GM12801 (cell line): ENCODE results near the gene TAF7.

Experiments used
- TF ChIP-seq, protein P1 (sequence below): IDR thresholded peaks from one replicate; pipeline ENCODE4 v1.5.1; 2011; ENCODE audit warnings: control low read depth; ENCODE audit not compliant: insufficient read length; ENCODE audit errors: extremely low read depth

The TAF7 gene

DNA sequence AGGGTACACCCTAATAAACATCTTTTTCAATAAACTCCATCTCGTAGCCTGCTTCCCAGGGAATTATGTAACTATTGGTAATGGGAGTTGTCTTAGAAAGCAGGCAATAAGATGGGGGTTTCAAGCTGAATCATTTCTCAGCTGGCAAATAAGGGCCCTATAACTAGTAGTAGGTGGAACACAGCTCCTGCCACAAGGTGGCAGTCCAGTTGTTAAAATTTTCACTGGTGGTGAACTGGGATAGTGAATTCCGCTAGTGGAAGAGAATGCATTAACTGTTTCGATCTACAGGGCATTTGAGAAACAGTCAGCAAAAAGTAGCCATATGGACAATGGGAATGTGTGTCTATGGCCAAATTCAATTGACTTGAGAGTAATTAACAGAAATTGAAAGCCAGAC, 47.7 kb downstream of the TAF7 start:
- TF ChIP-seq, protein P1, sequence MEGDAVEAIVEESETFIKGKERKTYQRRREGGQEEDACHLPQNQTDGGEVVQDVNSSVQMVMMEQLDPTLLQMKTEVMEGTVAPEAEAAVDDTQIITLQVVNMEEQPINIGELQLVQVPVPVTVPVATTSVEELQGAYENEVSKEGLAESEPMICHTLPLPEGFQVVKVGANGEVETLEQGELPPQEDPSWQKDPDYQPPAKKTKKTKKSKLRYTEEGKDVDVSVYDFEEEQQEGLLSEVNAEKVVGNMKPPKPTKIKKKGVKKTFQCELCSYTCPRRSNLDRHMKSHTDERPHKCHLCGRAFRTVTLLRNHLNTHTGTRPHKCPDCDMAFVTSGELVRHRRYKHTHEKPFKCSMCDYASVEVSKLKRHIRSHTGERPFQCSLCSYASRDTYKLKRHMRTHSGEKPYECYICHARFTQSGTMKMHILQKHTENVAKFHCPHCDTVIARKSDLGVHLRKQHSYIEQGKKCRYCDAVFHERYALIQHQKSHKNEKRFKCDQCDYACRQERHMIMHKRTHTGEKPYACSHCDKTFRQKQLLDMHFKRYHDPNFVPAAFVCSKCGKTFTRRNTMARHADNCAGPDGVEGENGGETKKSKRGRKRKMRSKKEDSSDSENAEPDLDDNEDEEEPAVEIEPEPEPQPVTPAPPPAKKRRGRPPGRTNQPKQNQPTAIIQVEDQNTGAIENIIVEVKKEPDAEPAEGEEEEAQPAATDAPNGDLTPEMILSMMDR, result no peak

DNA sequence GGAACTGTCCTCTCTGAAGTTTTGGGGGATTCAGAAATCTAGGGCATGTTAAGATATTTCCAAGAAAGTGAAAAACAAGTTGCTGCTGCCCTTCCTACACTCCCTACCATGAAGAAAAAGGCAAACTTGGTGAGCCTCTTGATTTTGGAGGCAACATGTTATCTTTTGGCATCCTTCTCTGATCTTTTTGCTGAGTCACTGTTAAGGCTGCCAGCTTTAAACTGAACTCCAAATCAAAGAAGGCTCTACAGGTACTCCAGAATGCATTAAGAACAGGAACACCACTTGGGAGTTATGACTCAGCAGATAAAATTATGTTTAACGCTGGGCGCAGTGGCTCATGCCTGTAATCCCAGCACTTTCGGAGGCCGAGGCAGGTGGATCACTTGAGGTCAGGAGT, 51.4 kb downstream of the TAF7 start:
- TF ChIP-seq, protein P1, result no peak
